Measurements from ENCODE around the gene ACP3.

ACP3 gene

GRCh38 chr3:132321304-132321703, 4.1 kb downstream of the ACP3 start:
- TF ChIP-seq, protein P1, sequence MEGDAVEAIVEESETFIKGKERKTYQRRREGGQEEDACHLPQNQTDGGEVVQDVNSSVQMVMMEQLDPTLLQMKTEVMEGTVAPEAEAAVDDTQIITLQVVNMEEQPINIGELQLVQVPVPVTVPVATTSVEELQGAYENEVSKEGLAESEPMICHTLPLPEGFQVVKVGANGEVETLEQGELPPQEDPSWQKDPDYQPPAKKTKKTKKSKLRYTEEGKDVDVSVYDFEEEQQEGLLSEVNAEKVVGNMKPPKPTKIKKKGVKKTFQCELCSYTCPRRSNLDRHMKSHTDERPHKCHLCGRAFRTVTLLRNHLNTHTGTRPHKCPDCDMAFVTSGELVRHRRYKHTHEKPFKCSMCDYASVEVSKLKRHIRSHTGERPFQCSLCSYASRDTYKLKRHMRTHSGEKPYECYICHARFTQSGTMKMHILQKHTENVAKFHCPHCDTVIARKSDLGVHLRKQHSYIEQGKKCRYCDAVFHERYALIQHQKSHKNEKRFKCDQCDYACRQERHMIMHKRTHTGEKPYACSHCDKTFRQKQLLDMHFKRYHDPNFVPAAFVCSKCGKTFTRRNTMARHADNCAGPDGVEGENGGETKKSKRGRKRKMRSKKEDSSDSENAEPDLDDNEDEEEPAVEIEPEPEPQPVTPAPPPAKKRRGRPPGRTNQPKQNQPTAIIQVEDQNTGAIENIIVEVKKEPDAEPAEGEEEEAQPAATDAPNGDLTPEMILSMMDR (IDR thresholded peaks at IDR 0.05; ENCODE audit: extremely low read depth, missing control alignments) = no peak
- no peak for DNase-seq (ENCODE audit: low spot score)

DNA sequence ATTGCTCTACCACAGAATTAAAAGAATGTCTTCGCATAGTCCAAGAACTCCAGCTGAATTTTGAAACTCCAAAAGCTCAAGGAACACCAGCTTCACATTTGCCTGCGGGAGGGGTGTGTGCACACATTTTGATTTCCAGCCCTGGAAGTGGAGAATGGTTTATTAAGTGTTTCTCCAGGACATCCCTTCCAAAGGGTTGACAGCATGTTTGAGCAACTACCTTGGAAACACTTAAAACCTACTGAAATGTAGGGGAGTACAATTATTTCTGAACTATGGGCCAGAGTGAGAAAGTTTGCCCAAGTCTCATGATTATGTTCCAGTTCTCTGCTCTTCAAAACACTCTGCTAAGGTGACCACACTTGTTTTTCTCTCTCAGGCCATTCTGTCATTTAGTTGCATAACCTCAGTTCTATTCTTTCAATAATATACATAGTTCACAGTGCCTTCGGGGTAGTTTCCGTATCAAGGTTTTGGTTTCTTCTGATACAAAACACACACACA, 7.9 kb downstream of the ACP3 start:
- TF ChIP-seq, protein P1 (IDR thresholded peaks at IDR 0.05; ENCODE audit: extremely low read depth, missing control alignments) = no peak

GRCh38 chr3:132325634-132326033, 8.4 kb downstream of the ACP3 start:
- no peak for DNase-seq (ENCODE audit: low spot score)
- TF ChIP-seq, protein P1 (IDR thresholded peaks at IDR 0.05; ENCODE audit: extremely low read depth, missing control alignments) = no peak

More for the DNA sequence above, 7.9 kb downstream of the ACP3 start:
- no peak for DNase-seq (ENCODE audit: low spot score)

DNA sequence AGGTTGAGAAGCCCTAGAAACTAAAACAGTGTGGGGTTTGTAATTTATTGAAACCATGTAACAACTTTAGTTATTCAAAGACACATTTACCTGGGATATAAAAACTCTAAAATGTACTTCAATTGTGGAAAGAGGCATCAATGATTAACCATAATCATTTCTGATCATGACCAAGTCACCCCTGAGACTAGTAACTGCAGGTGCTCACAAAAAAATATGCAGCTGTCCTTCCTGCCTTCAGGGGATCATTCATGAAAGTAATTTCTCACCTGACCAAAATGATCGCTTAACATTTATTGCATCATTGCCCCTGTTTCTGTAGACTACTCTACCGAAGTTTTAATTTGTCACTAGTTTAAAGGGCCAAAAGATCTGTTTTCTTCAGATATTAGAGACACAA, 9.0 kb downstream of the ACP3 start:
- TF ChIP-seq, protein P1 (IDR thresholded peaks at IDR 0.05; ENCODE audit: extremely low read depth, missing control alignments) = no peak
- no peak for DNase-seq (ENCODE audit: low spot score)

DNA sequence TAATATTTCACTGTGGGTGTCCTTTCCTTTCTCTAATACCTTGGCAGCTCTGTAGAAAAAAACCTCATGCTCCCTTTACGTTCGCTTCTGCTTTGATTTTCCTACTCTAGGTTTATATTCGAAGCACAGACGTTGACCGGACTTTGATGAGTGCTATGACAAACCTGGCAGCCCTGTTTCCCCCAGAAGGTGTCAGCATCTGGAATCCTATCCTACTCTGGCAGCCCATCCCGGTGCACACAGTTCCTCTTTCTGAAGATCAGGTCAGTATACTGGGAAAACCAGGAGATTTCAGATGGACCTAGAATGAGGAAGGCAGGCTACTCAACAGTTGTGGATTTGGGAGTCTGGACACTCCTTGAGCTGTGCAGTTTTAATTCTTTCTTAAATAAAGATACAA, 14.9 kb downstream of the ACP3 start:
- TF ChIP-seq, protein P1 (IDR thresholded peaks at IDR 0.05; ENCODE audit: extremely low read depth, missing control alignments) = no peak
- DNase-seq (ENCODE audit: low spot score) = no peak

DNA sequence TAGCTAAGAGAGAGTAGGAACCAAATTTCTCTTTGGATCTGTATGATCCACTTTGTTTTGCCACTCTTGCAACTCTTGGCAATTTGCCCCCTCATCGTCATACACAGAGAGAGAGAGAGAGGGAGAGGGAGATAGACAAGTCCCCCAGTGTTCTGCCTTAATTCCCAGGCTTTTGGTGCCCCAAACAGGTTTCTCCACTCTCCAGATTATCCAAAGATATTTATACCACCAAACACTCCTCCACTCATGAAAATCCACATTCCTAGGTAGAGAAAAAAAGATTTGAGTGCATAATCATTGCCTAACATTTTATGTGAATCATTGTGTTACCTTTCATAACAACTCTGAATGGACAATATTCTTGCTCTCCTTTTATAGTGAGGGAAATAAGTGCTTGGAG, 15.3 kb downstream of the ACP3 start:
- TF ChIP-seq, protein P1 (IDR thresholded peaks at IDR 0.05; ENCODE audit: extremely low read depth, missing control alignments) = no peak
- DNase-seq (ENCODE audit: low spot score) = no peak

DNA sequence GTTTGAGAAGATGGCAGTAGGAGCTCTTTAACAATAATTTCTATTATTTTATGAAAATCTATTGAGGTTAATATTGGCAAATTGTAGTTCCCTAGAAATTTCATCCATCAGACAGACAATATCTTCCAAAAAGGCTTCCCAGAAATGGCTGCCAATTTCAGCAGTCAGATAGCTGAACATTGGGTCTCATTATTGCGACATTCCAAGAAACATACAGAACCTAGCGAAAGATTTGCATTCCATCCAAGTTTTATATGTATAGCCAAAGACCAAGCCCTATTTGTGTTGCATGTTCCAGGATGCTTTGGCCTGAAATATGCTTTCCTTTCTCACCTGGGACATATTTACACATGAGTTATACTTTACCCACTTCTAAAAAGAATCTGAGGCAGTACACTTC, 24.5 kb downstream of the ACP3 start:
- TF ChIP-seq, protein P1 (IDR thresholded peaks at IDR 0.05; ENCODE audit: extremely low read depth, missing control alignments) = no peak
- DNase-seq (ENCODE audit: low spot score) = no peak

All from GM20000 (cell line).